ENCODE measurements around the gene JAZF1. TPM values are rescaled to one million over a fixed set of nuclear protein-coding genes. Genes with fewer than 3 reads are reported as not detected.

Gene JAZF1
- total and polyA plus RNA-seq, 2 donors: 30.7 to 31.9 TPM

GRCh38 chr7:28203508-28204240 lies 23.1 kb upstream of the JAZF1 start:
- no peaks in the 10 kb centered on the region for H3K4me1 ChIP-seq (ENCODE audit: insufficient read depth)

GRCh38 chr7:28202222-28202621 lies 21.6 kb upstream of the JAZF1 start:
- DNase-seq (ENCODE audit: extremely low spot score): no peak
- H3K4me3 ChIP-seq (ENCODE audit: low read depth, low read length): no peak overlapping the region
- H3K27ac ChIP-seq (ENCODE audit: low read depth): no peak overlapping the region
- no peaks in the 10 kb centered on the region for H3K36me3 ChIP-seq (ENCODE audit: insufficient read depth)
- no peaks in the 10 kb centered on the region for H3K4me1 ChIP-seq (ENCODE audit: insufficient read depth)
- 96% methylated on average over 9 of the region's 9 CpGs for WGBS

More at GRCh38 chr7:28203508-28204240, 23.1 kb upstream of the JAZF1 start:
- WGBS: 98% methylated on average over 5 of the region's 5 CpGs
- DNase-seq (ENCODE audit: extremely low spot score): no peak
- Histone ChIP-seq H3K27ac (ENCODE audit: low read depth) (no peak overlapping the region), H3K36me3 (ENCODE audit: insufficient read depth) (no peaks in the 10 kb centered on the region), H3K4me3 (ENCODE audit: low read depth, low read length) (no peak overlapping the region)

GRCh38 chr7:28201131-28201530 lies 20.5 kb upstream of the JAZF1 start:
- Histone ChIP-seq H3K4me3 (ENCODE audit: low read depth, low read length) (no peak overlapping the region), H3K27ac (ENCODE audit: low read depth) (no peak overlapping the region), H3K36me3 (ENCODE audit: insufficient read depth) (no peaks in the 10 kb centered on the region), H3K4me1 (ENCODE audit: insufficient read depth) (no peaks in the 10 kb centered on the region)
- no peak for DNase-seq (ENCODE audit: extremely low spot score)
- WGBS: 53% methylated on average over 1 of the region's 1 CpG

- 73% methylated on average over 2 of the region's 2 CpGs for WGBS
- Histone ChIP-seq H3K4me1 (ENCODE audit: insufficient read depth) (no peaks in the 10 kb centered on the region), H3K27ac (ENCODE audit: low read depth) (no peak overlapping the region), H3K4me3 (ENCODE audit: low read depth, low read length) (no peak overlapping the region), H3K36me3 (ENCODE audit: insufficient read depth) (no peaks in the 10 kb centered on the region)
- DNase-seq (ENCODE audit: extremely low spot score): no peak
These were observed 20.0 kb upstream of the JAZF1 start for GRCh38 chr7:28200598-28200997.

- Histone ChIP-seq H3K27ac (ENCODE audit: low read depth) (no peak overlapping the region), H3K4me1 (ENCODE audit: insufficient read depth) (no peaks in the 10 kb centered on the region), H3K36me3 (ENCODE audit: insufficient read depth) (no peaks in the 10 kb centered on the region), H3K4me3 (ENCODE audit: low read depth, low read length) (no peak overlapping the region)
- no peak for DNase-seq (ENCODE audit: extremely low spot score)
- WGBS: 83% methylated on average over 3 of the region's 3 CpGs
These were observed 18.5 kb upstream of the JAZF1 start for GRCh38 chr7:28199021-28199510.

- no peak for DNase-seq (ENCODE audit: extremely low spot score)
- Histone ChIP-seq H3K36me3 (ENCODE audit: insufficient read depth) (no peaks in the 10 kb centered on the region), H3K27ac (ENCODE audit: low read depth) (no peak overlapping the region), H3K4me3 (ENCODE audit: low read depth, low read length) (no peak overlapping the region), H3K4me1 (ENCODE audit: insufficient read depth) (no peaks in the 10 kb centered on the region)
- WGBS: 87% methylated on average over 4 of the region's 4 CpGs
These were observed 15.5 kb upstream of the JAZF1 start for GRCh38 chr7:28195910-28196620.

- H3K4me3 ChIP-seq (ENCODE audit: low read depth, low read length): no peak overlapping the region
- WGBS: 72% methylated on average over 7 of the region's 7 CpGs
- no peaks in the 10 kb centered on the region for H3K36me3 ChIP-seq (ENCODE audit: insufficient read depth)
- H3K4me1 ChIP-seq (ENCODE audit: insufficient read depth): no peaks in the 10 kb centered on the region
- DNase-seq (ENCODE audit: extremely low spot score): no peak
- no peak overlapping the region for H3K27ac ChIP-seq (ENCODE audit: low read depth)
These were observed 12.4 kb upstream of the JAZF1 start for GRCh38 chr7:28192786-28193585.

GRCh38 chr7:28191751-28192150 lies 11.2 kb upstream of the JAZF1 start:
- Histone ChIP-seq H3K36me3 (ENCODE audit: insufficient read depth) (no peaks in the 10 kb centered on the region), H3K27ac (ENCODE audit: low read depth) (no peak overlapping the region)
- DNase-seq (ENCODE audit: extremely low spot score): no peak

GRCh38 chr7:28191184-28191583 lies 10.6 kb upstream of the JAZF1 start:
- H3K4me3 ChIP-seq (ENCODE audit: low read depth, low read length): no peak overlapping the region
- H3K27ac ChIP-seq (ENCODE audit: low read depth): no peak overlapping the region
- H3K36me3 ChIP-seq (ENCODE audit: insufficient read depth): no peaks in the 10 kb centered on the region
- 98% methylated on average over 2 of the region's 2 CpGs for WGBS
- no peaks in the 10 kb centered on the region for H3K4me1 ChIP-seq (ENCODE audit: insufficient read depth)
- no peak for DNase-seq (ENCODE audit: extremely low spot score)

More at GRCh38 chr7:28191751-28192150, 11.2 kb upstream of the JAZF1 start:
- Histone ChIP-seq H3K4me3 (ENCODE audit: low read depth, low read length) (no peak overlapping the region), H3K4me1 (ENCODE audit: insufficient read depth) (no peaks in the 10 kb centered on the region)

GRCh38 chr7:28190077-28190710 lies 9.6 kb upstream of the JAZF1 start:
- Histone ChIP-seq H3K27ac (ENCODE audit: low read depth) (no peak overlapping the region), H3K4me3 (ENCODE audit: low read depth, low read length) (no peak overlapping the region), H3K4me1 (ENCODE audit: insufficient read depth) (no peaks in the 10 kb centered on the region), H3K36me3 (ENCODE audit: insufficient read depth) (no peaks in the 10 kb centered on the region)
- WGBS: 32% methylated on average over 5 of the region's 5 CpGs
- no peak for DNase-seq (ENCODE audit: extremely low spot score)

GRCh38 chr7:28187012-28187411 lies 6.4 kb upstream of the JAZF1 start:
- Histone ChIP-seq H3K4me3 (ENCODE audit: low read depth, low read length) (no peak overlapping the region), H3K4me1 (ENCODE audit: insufficient read depth) (no peaks in the 10 kb centered on the region), H3K27ac (ENCODE audit: low read depth) (no peak overlapping the region), H3K36me3 (ENCODE audit: insufficient read depth) (no peaks in the 10 kb centered on the region)
- DNase-seq (ENCODE audit: extremely low spot score): no peak
- WGBS: 95% methylated on average over 7 of the region's 7 CpGs

- 74% methylated on average over 5 of the region's 5 CpGs for WGBS
- Histone ChIP-seq H3K4me1 (ENCODE audit: insufficient read depth) (no peaks in the 10 kb centered on the region), H3K4me3 (ENCODE audit: low read depth, low read length) (no peak overlapping the region), H3K27ac (ENCODE audit: low read depth) (no peak overlapping the region), H3K36me3 (ENCODE audit: insufficient read depth) (no peaks in the 10 kb centered on the region)
- no peak for DNase-seq (ENCODE audit: extremely low spot score)
These were observed 3.0 kb upstream of the JAZF1 start for GRCh38 chr7:28183627-28184026.

- Histone ChIP-seq H3K4me3 (ENCODE audit: low read depth, low read length) (no peak overlapping the region), H3K4me1 (ENCODE audit: insufficient read depth) (no peaks in the 10 kb centered on the region), H3K27ac (ENCODE audit: low read depth) (no peak overlapping the region), H3K36me3 (ENCODE audit: insufficient read depth) (no peaks in the 10 kb centered on the region)
- no peak for DNase-seq (ENCODE audit: extremely low spot score)
- 47% methylated on average over 2 of the region's 2 CpGs for WGBS
These were observed 1.5 kb upstream of the JAZF1 start for GRCh38 chr7:28182071-28182471.
